ENCODE data around the gene HAPLN1. TPM values are rescaled to one million over a fixed set of nuclear protein-coding genes. Genes with fewer than 3 reads are reported as not detected.
A peak's percentile ranks its signal among the peaks of the same experiment; 100 is the strongest.

The HAPLN1 gene
- total RNA-seq, 1 experiment from 2014 or later, result not detected

GRCh38 chr5:83750749-83751148, 30.1 kb upstream of the HAPLN1 start:
- Histone ChIP-seq H3K27ac (no peak overlapping the region), H3K9me2 (ENCODE audit: insufficient read depth) (no peaks in the 10 kb centered on the region), H3K4me1 (replicated peaks; ENCODE audit: insufficient read depth) (no peaks in the 10 kb centered on the region), H3K36me3 (ENCODE audit: low read depth) (no peaks in the 10 kb centered on the region), H3K79me2 (ENCODE audit: low read depth) (no peaks in the 10 kb centered on the region), H3K4me2 (no peak overlapping the region), H3K4me3 (no peak overlapping the region), H3F3A (ENCODE audit: insufficient read depth, low read depth) (no peaks in the 10 kb centered on the region), H3K9me3 (ENCODE audit: insufficient read depth, low read depth) (no peaks in the 10 kb centered on the region), H3K27me3 (ENCODE audit: insufficient read depth, low read depth) (no peaks in the 10 kb centered on the region), H4K20me1 (ENCODE audit: insufficient read depth) (no peaks in the 10 kb centered on the region), H2AFZ (no peak overlapping the region)
- intact Hi-C loops (cut with micrococcal nuclease; ENCODE audit: unreplicated experiment), result no loop called here
- TF ChIP-seq EZH2 (IDR thresholded peaks at IDR 0.05; ENCODE audit: low read depth), result no peak
- TF ChIP-seq, protein P1, sequence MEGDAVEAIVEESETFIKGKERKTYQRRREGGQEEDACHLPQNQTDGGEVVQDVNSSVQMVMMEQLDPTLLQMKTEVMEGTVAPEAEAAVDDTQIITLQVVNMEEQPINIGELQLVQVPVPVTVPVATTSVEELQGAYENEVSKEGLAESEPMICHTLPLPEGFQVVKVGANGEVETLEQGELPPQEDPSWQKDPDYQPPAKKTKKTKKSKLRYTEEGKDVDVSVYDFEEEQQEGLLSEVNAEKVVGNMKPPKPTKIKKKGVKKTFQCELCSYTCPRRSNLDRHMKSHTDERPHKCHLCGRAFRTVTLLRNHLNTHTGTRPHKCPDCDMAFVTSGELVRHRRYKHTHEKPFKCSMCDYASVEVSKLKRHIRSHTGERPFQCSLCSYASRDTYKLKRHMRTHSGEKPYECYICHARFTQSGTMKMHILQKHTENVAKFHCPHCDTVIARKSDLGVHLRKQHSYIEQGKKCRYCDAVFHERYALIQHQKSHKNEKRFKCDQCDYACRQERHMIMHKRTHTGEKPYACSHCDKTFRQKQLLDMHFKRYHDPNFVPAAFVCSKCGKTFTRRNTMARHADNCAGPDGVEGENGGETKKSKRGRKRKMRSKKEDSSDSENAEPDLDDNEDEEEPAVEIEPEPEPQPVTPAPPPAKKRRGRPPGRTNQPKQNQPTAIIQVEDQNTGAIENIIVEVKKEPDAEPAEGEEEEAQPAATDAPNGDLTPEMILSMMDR (conservative IDR thresholded peaks at IDR 0.05), result no peak
- POLR2A ChIA-PET (ENCODE audit: unreplicated experiment), result no interaction called here
- BruUV-seq (replicated peaks), result no TSS peak
- CTCF ChIA-PET, result no interaction called here
- DNase-seq, result no peak

GRCh38 chr5:83745816-83746215, 25.2 kb upstream of the HAPLN1 start:
- CTCF ChIA-PET, result no interaction called here
- no peak for DNase-seq
- H3K9me3 ChIP-seq (ENCODE audit: insufficient read depth, low read depth), result no peaks in the 10 kb centered on the region
- H3K79me2 ChIP-seq (ENCODE audit: low read depth), result no peaks in the 10 kb centered on the region
- no peak overlapping the region for H2AFZ ChIP-seq
- H3F3A ChIP-seq (ENCODE audit: insufficient read depth, low read depth), result no peaks in the 10 kb centered on the region
- H3K27ac ChIP-seq, result no peak overlapping the region
- no TSS peak for BruUV-seq (replicated peaks)
- no peaks in the 10 kb centered on the region for H3K27me3 ChIP-seq (ENCODE audit: insufficient read depth, low read depth)
- no peak overlapping the region for H3K4me3 ChIP-seq
- no peak overlapping the region for H3K4me2 ChIP-seq
- H3K4me1 ChIP-seq (replicated peaks; ENCODE audit: insufficient read depth), result no peaks in the 10 kb centered on the region
- no peaks in the 10 kb centered on the region for H3K36me3 ChIP-seq (ENCODE audit: low read depth)
- POLR2A ChIA-PET (ENCODE audit: unreplicated experiment), result no interaction called here
- intact Hi-C loops (cut with micrococcal nuclease; ENCODE audit: unreplicated experiment), result no loop called here
- H3K9me2 ChIP-seq (ENCODE audit: insufficient read depth), result no peaks in the 10 kb centered on the region
- TF ChIP-seq, protein P1 (conservative IDR thresholded peaks at IDR 0.05), result no peak
- TF ChIP-seq EZH2 (IDR thresholded peaks at IDR 0.05; ENCODE audit: low read depth), result no peak
- H4K20me1 ChIP-seq (ENCODE audit: insufficient read depth), result no peaks in the 10 kb centered on the region

DNA sequence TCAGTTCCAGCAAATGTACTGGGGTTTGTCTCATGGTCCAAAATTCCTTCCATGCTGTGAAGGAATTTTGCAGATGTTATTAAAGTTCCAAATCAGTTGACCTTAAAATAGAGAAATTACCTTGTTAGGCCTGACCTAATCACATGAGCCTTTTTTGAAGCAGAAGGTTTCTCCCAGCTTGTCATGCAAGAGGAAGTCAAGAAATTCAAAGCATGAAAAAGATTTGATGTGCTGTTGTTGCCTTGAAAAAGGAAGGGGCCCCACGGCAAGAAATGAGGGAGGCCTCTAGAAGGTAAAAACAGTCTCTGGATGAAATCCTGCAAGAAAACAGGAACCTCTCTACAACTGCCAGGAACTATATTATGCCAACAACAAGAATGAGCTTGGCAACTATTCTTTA, 24.2 kb upstream of the HAPLN1 start:
- Histone ChIP-seq H3K4me2 (no peak overlapping the region), H3K4me3 (no peak overlapping the region), H3K9me3 (ENCODE audit: insufficient read depth, low read depth) (no peaks in the 10 kb centered on the region), H3K27ac (no peak overlapping the region), H3F3A (ENCODE audit: insufficient read depth, low read depth) (no peaks in the 10 kb centered on the region), H3K27me3 (ENCODE audit: insufficient read depth, low read depth) (no peaks in the 10 kb centered on the region), H2AFZ (0 out of 2 replicates have a peak overlapping the region, but pooled peaks have one; percentile 27), H4K20me1 (ENCODE audit: insufficient read depth) (no peaks in the 10 kb centered on the region), H3K36me3 (ENCODE audit: low read depth) (no peaks in the 10 kb centered on the region), H3K9me2 (ENCODE audit: insufficient read depth) (no peaks in the 10 kb centered on the region), H3K79me2 (ENCODE audit: low read depth) (no peaks in the 10 kb centered on the region), H3K4me1 (replicated peaks; ENCODE audit: insufficient read depth) (no peaks in the 10 kb centered on the region)
- no peak for TF ChIP-seq EZH2 (IDR thresholded peaks at IDR 0.05; ENCODE audit: low read depth)
- TF ChIP-seq, protein P1 (conservative IDR thresholded peaks at IDR 0.05), result no peak
- POLR2A ChIA-PET (ENCODE audit: unreplicated experiment), result no interaction called here
- BruUV-seq (replicated peaks), result no TSS peak
- CTCF ChIA-PET, result no interaction called here
- intact Hi-C loops (cut with micrococcal nuclease; ENCODE audit: unreplicated experiment), result no loop called here
- DNase-seq, result no peak

All from PC-9 (cell line).